ENCODE data around the gene CELF2.

Gene CELF2

DNA sequence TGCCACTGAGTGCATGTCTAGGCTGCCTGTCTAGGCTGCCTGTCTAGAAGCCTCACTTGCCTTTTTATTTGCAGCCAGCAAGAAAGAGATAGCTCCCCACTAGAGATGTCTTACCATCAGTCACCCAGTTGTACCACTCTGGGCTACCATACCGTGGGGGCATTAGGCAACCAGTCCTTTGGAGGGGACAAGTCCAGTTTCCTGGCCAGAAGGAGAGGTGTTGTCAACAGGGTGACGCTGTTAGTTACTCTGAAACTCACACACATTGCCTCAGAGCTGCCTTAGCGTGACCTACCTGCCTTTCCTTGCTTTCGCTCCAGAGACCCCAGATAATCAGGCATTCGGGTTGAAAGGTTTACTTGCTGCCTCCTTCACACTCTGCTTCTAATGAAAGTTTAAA lies 155.4 kb downstream of the CELF2 start:
- H3K79me2 ChIP-seq (ENCODE audit: control insufficient read depth, low read length): no peaks in the 10 kb centered on the region
- no peak overlapping the region for H3K27ac ChIP-seq (ENCODE audit: low read depth, low read length)
- H3K9me2 ChIP-seq (replicated peaks; ENCODE audit: control insufficient read depth, low read length): no peaks in the 10 kb centered on the region
- no peak overlapping the region for H3K4me2 ChIP-seq (ENCODE audit: low read length)
- no peaks in the 10 kb centered on the region for H4K20me1 ChIP-seq (ENCODE audit: control insufficient read depth, insufficient read depth, low read depth, low read length)
- no peak overlapping the region for H3K4me3 ChIP-seq (ENCODE audit: low read length)
- H3K4me1 ChIP-seq (ENCODE audit: control insufficient read depth, low read length): peaks cover 43% of the 10 kb centered on the region
- H3K9me3 ChIP-seq (ENCODE audit: control insufficient read depth, insufficient read depth, low read length): no peaks in the 10 kb centered on the region
- TF ChIP-seq, protein P1, sequence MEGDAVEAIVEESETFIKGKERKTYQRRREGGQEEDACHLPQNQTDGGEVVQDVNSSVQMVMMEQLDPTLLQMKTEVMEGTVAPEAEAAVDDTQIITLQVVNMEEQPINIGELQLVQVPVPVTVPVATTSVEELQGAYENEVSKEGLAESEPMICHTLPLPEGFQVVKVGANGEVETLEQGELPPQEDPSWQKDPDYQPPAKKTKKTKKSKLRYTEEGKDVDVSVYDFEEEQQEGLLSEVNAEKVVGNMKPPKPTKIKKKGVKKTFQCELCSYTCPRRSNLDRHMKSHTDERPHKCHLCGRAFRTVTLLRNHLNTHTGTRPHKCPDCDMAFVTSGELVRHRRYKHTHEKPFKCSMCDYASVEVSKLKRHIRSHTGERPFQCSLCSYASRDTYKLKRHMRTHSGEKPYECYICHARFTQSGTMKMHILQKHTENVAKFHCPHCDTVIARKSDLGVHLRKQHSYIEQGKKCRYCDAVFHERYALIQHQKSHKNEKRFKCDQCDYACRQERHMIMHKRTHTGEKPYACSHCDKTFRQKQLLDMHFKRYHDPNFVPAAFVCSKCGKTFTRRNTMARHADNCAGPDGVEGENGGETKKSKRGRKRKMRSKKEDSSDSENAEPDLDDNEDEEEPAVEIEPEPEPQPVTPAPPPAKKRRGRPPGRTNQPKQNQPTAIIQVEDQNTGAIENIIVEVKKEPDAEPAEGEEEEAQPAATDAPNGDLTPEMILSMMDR (IDR thresholded peaks at IDR 0.05; ENCODE audit: low read depth, low read length, poor library complexity, severe bottlenecking): no peak
- no peak for TF ChIP-seq EZH2phosphoT487 (IDR thresholded peaks at IDR 0.05; ENCODE audit: borderline replicate concordance, low read length)
- H3F3A ChIP-seq (ENCODE audit: control insufficient read depth, insufficient read depth): no peaks in the 10 kb centered on the region
- H3K27me3 ChIP-seq (ENCODE audit: control insufficient read depth, low read length): peaks cover 98% of the 10 kb centered on the region
- H3K36me3 ChIP-seq (ENCODE audit: control insufficient read depth, low read length): no peaks in the 10 kb centered on the region

DNA sequence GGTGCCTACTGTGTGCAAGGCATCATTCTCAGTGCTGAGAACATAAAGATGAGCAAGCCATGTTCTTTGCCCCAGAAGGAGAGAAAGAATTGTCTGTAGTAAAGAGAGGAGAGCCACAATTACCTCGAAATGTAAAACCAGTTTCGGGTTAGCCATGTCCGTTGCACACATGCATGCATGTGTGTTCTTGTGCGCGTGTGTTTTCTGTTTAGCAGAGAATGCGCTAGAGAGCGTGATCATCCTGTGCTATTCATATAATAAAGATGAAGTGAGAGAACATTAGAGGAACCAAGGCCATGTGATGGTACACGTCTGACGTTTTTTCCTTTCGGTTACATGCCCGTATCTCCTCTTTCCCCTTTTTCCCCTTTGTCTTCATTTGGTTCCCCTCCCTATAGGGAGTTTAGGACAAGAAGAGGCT lies 158.2 kb downstream of the CELF2 start:
- H3K27ac ChIP-seq (ENCODE audit: low read depth, low read length): no peak overlapping the region
- no peaks in the 10 kb centered on the region for H3K9me3 ChIP-seq (ENCODE audit: control insufficient read depth, insufficient read depth, low read length)
- no peak overlapping the region for H3K4me3 ChIP-seq (ENCODE audit: low read length)
- TF ChIP-seq EZH2phosphoT487 (IDR thresholded peaks at IDR 0.05; ENCODE audit: borderline replicate concordance, low read length): no peak
- TF ChIP-seq, protein P1 (IDR thresholded peaks at IDR 0.05; ENCODE audit: low read depth, low read length, poor library complexity, severe bottlenecking): no peak
- H3K4me1 ChIP-seq (ENCODE audit: control insufficient read depth, low read length): peaks cover 62% of the 10 kb centered on the region
- no peaks in the 10 kb centered on the region for H3F3A ChIP-seq (ENCODE audit: control insufficient read depth, insufficient read depth)
- H3K9me2 ChIP-seq (replicated peaks; ENCODE audit: control insufficient read depth, low read length): no peaks in the 10 kb centered on the region
- H3K27me3 ChIP-seq (ENCODE audit: control insufficient read depth, low read length): peaks cover 94% of the 10 kb centered on the region
- no peaks in the 10 kb centered on the region for H3K36me3 ChIP-seq (ENCODE audit: control insufficient read depth, low read length)
- H3K79me2 ChIP-seq (ENCODE audit: control insufficient read depth, low read length): no peaks in the 10 kb centered on the region
- no peaks in the 10 kb centered on the region for H4K20me1 ChIP-seq (ENCODE audit: control insufficient read depth, insufficient read depth, low read depth, low read length)
- peak overlapping the region; percentile 39 for H3K4me2 ChIP-seq (ENCODE audit: low read length)

DNA sequence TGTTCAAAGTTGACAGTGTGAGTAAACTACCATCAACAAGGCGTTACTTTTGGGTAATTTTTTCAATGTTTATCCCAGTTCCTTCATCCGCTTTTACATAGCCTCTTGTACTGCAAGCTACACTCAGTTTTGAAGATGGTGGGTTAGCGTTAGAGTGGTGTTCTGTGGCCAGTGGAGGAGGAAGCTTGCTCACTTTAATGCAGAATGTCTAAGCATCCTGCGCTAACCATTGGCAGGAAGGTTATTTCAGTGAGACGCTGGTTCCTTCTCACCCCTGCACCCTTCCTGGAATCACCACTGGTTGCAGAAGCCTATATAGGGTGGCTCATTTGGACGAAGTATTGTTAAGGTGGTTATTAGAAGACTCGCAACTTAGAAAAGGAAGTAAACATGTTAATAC lies 159.1 kb downstream of the CELF2 start:
- H4K20me1 ChIP-seq (ENCODE audit: control insufficient read depth, insufficient read depth, low read depth, low read length): no peaks in the 10 kb centered on the region
- H3K9me3 ChIP-seq (ENCODE audit: control insufficient read depth, insufficient read depth, low read length): no peaks in the 10 kb centered on the region
- H3K27ac ChIP-seq (ENCODE audit: low read depth, low read length): no peak overlapping the region
- peaks cover 93% of the 10 kb centered on the region for H3K27me3 ChIP-seq (ENCODE audit: control insufficient read depth, low read length)
- H3K4me2 ChIP-seq (ENCODE audit: low read length): no peak overlapping the region
- H3K36me3 ChIP-seq (ENCODE audit: control insufficient read depth, low read length): no peaks in the 10 kb centered on the region
- H3K4me1 ChIP-seq (ENCODE audit: control insufficient read depth, low read length): peaks cover 53% of the 10 kb centered on the region
- H3K4me3 ChIP-seq (ENCODE audit: low read length): no peak overlapping the region
- TF ChIP-seq, protein P1 (IDR thresholded peaks at IDR 0.05; ENCODE audit: low read depth, low read length, poor library complexity, severe bottlenecking): no peak
- no peak for TF ChIP-seq EZH2phosphoT487 (IDR thresholded peaks at IDR 0.05; ENCODE audit: borderline replicate concordance, low read length)
- no peaks in the 10 kb centered on the region for H3F3A ChIP-seq (ENCODE audit: control insufficient read depth, insufficient read depth)
- no peaks in the 10 kb centered on the region for H3K9me2 ChIP-seq (replicated peaks; ENCODE audit: control insufficient read depth, low read length)
- no peaks in the 10 kb centered on the region for H3K79me2 ChIP-seq (ENCODE audit: control insufficient read depth, low read length)

DNA sequence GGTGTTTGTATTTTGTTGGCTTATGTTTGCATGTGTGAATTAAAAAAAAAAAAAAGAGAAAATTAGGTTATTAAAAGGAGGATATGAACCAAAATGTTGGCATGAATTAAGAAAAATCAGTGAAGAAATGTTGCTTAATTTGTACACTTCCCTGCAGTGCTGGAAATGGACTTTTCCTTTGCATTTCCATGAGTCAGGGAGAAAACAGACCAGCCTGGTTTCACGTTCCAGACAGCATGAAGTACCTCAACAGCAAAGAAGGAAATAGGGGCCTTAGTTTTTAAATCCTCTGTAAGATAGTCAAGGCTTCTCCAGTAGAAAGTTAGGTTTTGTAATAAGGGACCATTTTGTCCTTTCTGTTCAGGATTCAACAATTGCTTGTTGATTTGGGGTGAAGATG lies 159.7 kb downstream of the CELF2 start:
- Histone ChIP-seq H4K20me1 (ENCODE audit: control insufficient read depth, insufficient read depth, low read depth, low read length) (no peaks in the 10 kb centered on the region), H3K9me2 (replicated peaks; ENCODE audit: control insufficient read depth, low read length) (no peaks in the 10 kb centered on the region), H3K79me2 (ENCODE audit: control insufficient read depth, low read length) (no peaks in the 10 kb centered on the region), H3K36me3 (ENCODE audit: control insufficient read depth, low read length) (no peaks in the 10 kb centered on the region), H3F3A (ENCODE audit: control insufficient read depth, insufficient read depth) (no peaks in the 10 kb centered on the region), H3K27ac (ENCODE audit: low read depth, low read length) (no peak overlapping the region), H3K4me3 (ENCODE audit: low read length) (no peak overlapping the region), H3K4me1 (ENCODE audit: control insufficient read depth, low read length) (peaks cover 53% of the 10 kb centered on the region), H3K27me3 (ENCODE audit: control insufficient read depth, low read length) (peaks cover 93% of the 10 kb centered on the region), H3K9me3 (ENCODE audit: control insufficient read depth, insufficient read depth, low read length) (no peaks in the 10 kb centered on the region), H3K4me2 (ENCODE audit: low read length) (no peak overlapping the region)
- TF ChIP-seq, protein P1 (IDR thresholded peaks at IDR 0.05; ENCODE audit: low read depth, low read length, poor library complexity, severe bottlenecking): no peak
- TF ChIP-seq EZH2phosphoT487 (IDR thresholded peaks at IDR 0.05; ENCODE audit: borderline replicate concordance, low read length): no peak

Data from DOHH2 (cell line).